22Rv1 (cell line): ENCODE data around the gene SCYL3.

ENCODE experiments used
- ZFX ChIP-seq: fragments of 450-650 bp; IDR thresholded peaks from 2 replicates; pipeline ENCODE4 v1.6.1; 2017; ENCODE audit warnings: antibody characterized with exemption, borderline replicate concordance
- TF ChIP-seq, protein P1 (sequence below): fragments of 450-650 bp; IDR thresholded peaks from 2 replicates; pipeline ENCODE4 v1.5.1; 2017; ENCODE audit warnings: mild to moderate bottlenecking

DNA sequence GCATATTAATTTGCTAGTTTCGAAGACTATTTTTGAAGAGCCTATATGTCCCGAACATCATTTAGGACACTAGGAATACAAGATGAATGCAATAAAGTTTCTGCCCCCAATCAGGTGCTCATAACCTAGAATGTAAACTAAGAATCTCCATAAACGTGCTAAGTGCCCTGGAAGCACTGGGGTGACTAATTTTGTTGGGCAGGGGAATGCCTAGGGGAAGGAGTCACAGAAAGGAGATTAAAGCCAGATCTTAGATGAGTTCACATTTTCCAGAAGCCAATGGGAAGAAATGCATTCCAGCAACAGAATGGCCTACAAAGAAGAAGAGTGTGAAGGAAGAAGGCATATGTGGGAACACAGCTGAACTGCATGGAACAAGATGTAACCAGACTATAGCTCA is 19.5 kb downstream of the SCYL3 start:
- TF ChIP-seq, protein P1, sequence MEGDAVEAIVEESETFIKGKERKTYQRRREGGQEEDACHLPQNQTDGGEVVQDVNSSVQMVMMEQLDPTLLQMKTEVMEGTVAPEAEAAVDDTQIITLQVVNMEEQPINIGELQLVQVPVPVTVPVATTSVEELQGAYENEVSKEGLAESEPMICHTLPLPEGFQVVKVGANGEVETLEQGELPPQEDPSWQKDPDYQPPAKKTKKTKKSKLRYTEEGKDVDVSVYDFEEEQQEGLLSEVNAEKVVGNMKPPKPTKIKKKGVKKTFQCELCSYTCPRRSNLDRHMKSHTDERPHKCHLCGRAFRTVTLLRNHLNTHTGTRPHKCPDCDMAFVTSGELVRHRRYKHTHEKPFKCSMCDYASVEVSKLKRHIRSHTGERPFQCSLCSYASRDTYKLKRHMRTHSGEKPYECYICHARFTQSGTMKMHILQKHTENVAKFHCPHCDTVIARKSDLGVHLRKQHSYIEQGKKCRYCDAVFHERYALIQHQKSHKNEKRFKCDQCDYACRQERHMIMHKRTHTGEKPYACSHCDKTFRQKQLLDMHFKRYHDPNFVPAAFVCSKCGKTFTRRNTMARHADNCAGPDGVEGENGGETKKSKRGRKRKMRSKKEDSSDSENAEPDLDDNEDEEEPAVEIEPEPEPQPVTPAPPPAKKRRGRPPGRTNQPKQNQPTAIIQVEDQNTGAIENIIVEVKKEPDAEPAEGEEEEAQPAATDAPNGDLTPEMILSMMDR, result no peak
- no peak for TF ChIP-seq ZFX
